Measurements from ENCODE around the gene RS1.

The RS1 gene

GRCh38 chrX:18672008-18672407 lies at the start of gene RS1:
Gene RS1, minus strand, starts transcription at chrX:18672108. Its CDS starts 40 bp downstream, at chrX:18672068.
- Histone ChIP-seq H3K4me1 (ENCODE audit: control insufficient read depth, insufficient read depth, low read length) (no peaks in the 10 kb centered on the region), H3K9me3 (ENCODE audit: control insufficient read depth, insufficient read depth, low read depth, low read length) (no peaks in the 10 kb centered on the region), H3K27ac (ENCODE audit: extremely low read depth, low read depth, low read length) (no peak within 1 kb of the TSS), H3K36me3 (ENCODE audit: control insufficient read depth in 2 of 2, insufficient read depth in 1 of 2, low read length in 2 of 2) (no peaks in the 10 kb centered on the region), H3K4me3 (ENCODE audit: low read depth, low read length) (no peak within 1 kb of the TSS)
- CTCF ChIA-PET = no interaction called here
- POLR2A ChIA-PET = no interaction called here
- no peak for TF ChIP-seq ZNF157 (tag by site-specific recombination; IDR thresholded peaks at IDR 0.05)
- no peak for TF ChIP-seq ZNF175 (tag by site-specific recombination; IDR thresholded peaks at IDR 0.05)
- TF ChIP-seq ZNF473 (tag by site-specific recombination; IDR thresholded peaks at IDR 0.05) = no peak
- no peak for TF ChIP-seq WT1 (tag by site-specific recombination; IDR thresholded peaks at IDR 0.05)
- no peak for TF ChIP-seq SP2 (tag by site-specific recombination; IDR thresholded peaks at IDR 0.05)
- no peak for TF ChIP-seq REPIN1 (tag by site-specific recombination; IDR thresholded peaks at IDR 0.05; ENCODE audit: low read depth)
- no peak for TF ChIP-seq ZNF354C (tag by site-specific recombination; IDR thresholded peaks at IDR 0.05; ENCODE audit: borderline replicate concordance, low read depth)

- Histone ChIP-seq H3K4me3 (ENCODE audit: low read depth, low read length) (no peak overlapping the region), H3K9me3 (ENCODE audit: control insufficient read depth, insufficient read depth, low read depth, low read length) (no peaks in the 10 kb centered on the region), H3K36me3 (ENCODE audit: control insufficient read depth in 2 of 2, insufficient read depth in 1 of 2, low read length in 2 of 2) (no peaks in the 10 kb centered on the region), H3K27ac (ENCODE audit: extremely low read depth, low read depth, low read length) (no peak overlapping the region), H3K4me1 (ENCODE audit: control insufficient read depth, insufficient read depth, low read length) (no peaks in the 10 kb centered on the region)
- POLR2A ChIA-PET = no interaction called here
- CTCF ChIA-PET = no interaction called here
- TF ChIP-seq, protein P1, sequence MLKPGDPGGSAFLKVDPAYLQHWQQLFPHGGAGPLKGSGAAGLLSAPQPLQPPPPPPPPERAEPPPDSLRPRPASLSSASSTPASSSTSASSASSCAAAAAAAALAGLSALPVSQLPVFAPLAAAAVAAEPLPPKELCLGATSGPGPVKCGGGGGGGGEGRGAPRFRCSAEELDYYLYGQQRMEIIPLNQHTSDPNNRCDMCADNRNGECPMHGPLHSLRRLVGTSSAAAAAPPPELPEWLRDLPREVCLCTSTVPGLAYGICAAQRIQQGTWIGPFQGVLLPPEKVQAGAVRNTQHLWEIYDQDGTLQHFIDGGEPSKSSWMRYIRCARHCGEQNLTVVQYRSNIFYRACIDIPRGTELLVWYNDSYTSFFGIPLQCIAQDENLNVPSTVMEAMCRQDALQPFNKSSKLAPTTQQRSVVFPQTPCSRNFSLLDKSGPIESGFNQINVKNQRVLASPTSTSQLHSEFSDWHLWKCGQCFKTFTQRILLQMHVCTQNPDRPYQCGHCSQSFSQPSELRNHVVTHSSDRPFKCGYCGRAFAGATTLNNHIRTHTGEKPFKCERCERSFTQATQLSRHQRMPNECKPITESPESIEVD (tag by site-specific recombination; IDR thresholded peaks at IDR 0.05) = no peak
- TF ChIP-seq ZNF777 (tag by site-specific recombination; IDR thresholded peaks at IDR 0.05; ENCODE audit: borderline replicate concordance) (no peak), PBX3 (CRISPR knock-in tag; IDR thresholded peaks at IDR 0.05) (no peak), GLI2 (tag by site-specific recombination; IDR thresholded peaks at IDR 0.05; ENCODE audit: borderline replicate concordance, low read depth) (no peak), ZNF138 (tag by site-specific recombination; IDR thresholded peaks at IDR 0.05; ENCODE audit: borderline replicate concordance) (no peak), ZIC2 (tag by site-specific recombination; IDR thresholded peaks at IDR 0.05) (no peak), ZNF366 (tag by site-specific recombination; conservative IDR thresholded peaks at IDR 0.05) (no peak), SALL2 (tag by site-specific recombination; IDR thresholded peaks at IDR 0.05; ENCODE audit: borderline replicate concordance) (no peak), HOXA7 (CRISPR knock-in tag; IDR thresholded peaks at IDR 0.05; ENCODE audit: borderline replicate concordance) (no peak), ZNF664 (tag by site-specific recombination; IDR thresholded peaks at IDR 0.05) (no peak), ZNF433 (tag by site-specific recombination; IDR thresholded peaks at IDR 0.05; ENCODE audit: low read depth) (no peak), ZSCAN16 (tag by site-specific recombination; IDR thresholded peaks at IDR 0.05) (no peak), TSHZ1 (tag by site-specific recombination; IDR thresholded peaks at IDR 0.05; ENCODE audit: borderline replicate concordance) (no peak), ZNF473 (tag by site-specific recombination; IDR thresholded peaks at IDR 0.05) (no peak)
- TF ChIP-seq, protein P2, sequence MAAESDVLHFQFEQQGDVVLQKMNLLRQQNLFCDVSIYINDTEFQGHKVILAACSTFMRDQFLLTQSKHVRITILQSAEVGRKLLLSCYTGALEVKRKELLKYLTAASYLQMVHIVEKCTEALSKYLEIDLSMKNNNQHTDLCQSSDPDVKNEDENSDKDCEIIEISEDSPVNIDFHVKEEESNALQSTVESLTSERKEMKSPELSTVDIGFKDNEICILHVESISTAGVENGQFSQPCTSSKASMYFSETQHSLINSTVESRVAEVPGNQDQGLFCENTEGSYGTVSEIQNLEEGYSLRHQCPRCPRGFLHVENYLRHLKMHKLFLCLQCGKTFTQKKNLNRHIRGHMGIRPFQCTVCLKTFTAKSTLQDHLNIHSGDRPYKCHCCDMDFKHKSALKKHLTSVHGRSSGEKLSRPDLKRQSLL (tag by site-specific recombination; IDR thresholded peaks at IDR 0.05) = no peak
- TF ChIP-seq, protein P3, sequence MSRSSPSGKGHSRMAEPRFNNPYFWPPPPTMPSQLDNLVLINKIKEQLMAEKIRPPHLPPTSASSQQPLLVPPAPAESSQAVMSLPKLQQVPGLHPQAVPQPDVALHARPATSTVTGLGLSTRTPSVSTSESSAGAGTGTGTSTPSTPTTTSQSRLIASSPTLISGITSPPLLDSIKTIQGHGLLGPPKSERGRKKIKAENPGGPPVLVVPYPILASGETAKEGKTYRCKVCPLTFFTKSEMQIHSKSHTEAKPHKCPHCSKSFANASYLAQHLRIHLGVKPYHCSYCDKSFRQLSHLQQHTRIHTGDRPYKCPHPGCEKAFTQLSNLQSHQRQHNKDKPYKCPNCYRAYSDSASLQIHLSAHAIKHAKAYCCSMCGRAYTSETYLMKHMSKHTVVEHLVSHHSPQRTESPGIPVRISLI (tag by site-specific recombination; IDR thresholded peaks at IDR 0.05) = no peak
Observed at GRCh38 chrX:18719852-18720251, 47.9 kb upstream of the RS1 start.
